ENCODE data around the gene ROM1.
A peak's percentile ranks its signal among the peaks of the same experiment; 100 is the strongest.

Gene ROM1

DNA sequence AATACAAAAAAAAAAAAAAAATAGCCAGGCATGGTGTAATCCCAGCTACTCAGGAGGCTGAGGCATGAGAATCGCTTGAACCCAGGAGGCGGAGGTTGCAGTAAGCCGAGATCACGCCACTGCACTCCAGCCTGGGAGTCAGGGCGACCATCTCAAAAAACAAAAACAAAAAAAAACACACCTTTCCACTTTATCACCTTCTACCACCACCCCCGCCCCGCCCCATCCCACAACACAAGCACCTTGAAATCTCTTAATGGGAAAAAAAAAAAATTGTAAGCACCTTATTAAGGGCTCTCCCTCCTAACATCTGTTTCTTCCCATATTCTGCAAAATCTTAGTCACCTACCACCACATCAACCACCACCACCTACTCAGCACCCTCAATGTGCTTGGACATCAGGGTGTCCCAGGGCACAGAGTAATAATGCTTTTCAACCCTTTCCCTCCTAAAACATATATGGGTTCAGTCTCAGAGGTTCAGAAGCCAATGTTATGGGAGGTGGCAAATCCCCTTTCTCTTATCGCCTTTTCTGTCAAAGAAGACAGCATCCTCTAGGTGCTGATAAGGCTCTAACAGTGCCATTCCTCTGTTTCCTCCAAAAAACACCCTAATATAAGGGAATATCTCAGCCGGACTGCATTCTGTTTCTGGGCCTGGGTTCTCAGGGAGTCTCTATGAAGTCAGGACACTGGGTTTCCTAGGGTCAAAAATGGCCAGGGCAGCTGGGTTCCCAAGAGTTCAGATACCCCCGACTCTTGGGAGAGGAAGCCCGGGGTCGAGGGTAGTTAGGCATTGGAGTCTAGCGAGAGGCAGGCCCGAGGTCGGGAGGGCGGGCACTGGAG, 39.3 kb downstream of the ROM1 start:
- DNase-seq = no peak

- DNase-seq = no peak
Measured at GRCh38 chr11:62654297-62654696, 41.2 kb downstream of the ROM1 start.

- DNase-seq = no peak
Measured at GRCh38 chr11:62656796-62657429, 43.9 kb downstream of the ROM1 start.

- DNase-seq = peak; percentile 33
Measured at GRCh38 chr11:62664405-62665074, 51.5 kb downstream of the ROM1 start.
